K562 (cell line): ENCODE measurements around the gene GNAZ. TPM values are rescaled to one million over a fixed set of nuclear protein-coding genes. Genes with fewer than 3 reads are reported as not detected.

Source experiments
- ATF3 ChIP-seq, 2 experiments: fragments of 450-650 bp in 1 of 2; sonication (generic) in 1 of 2; formaldehyde crosslinking in 1 of 2; IDR thresholded peaks in 1 of 2; conservative IDR thresholded peaks in 1 of 2; 2 replicates each; pipeline versions ENCODE4 v1.6.1 to v1.8.1; 2016 to 2023; ENCODE audit warnings: mild to moderate bottlenecking in 2 of 2, moderate library complexity in 2 of 2, inconsistent platforms in 1 of 2, missing genetic modification reagents in 1 of 2
- CBFA2T3 ChIP-seq: fragments of 450-650 bp; IDR thresholded peaks from 2 replicates; pipeline ENCODE4 v1.6.1; 2017
- CTBP1 ChIP-seq: fragments of 450-650 bp; IDR thresholded peaks from 2 replicates; pipeline ENCODE4 v1.6.1; 2016; ENCODE audit warnings: borderline replicate concordance
- CTCF ChIP-seq, 3 experiments: IDR thresholded peaks in 2 of 3; conservative IDR thresholded peaks in 1 of 3; 2 replicates each; pipeline ENCODE4 v1.5.1; 2011 to 2012; ENCODE audit warnings: low read length in 3 of 3, mild to moderate bottlenecking in 3 of 3, control low read depth in 2 of 3, improper control_type of control experiment in 1 of 3, inconsistent platforms in 1 of 3, low read depth in 1 of 3, mixed read lengths in 1 of 3, moderate library complexity in 1 of 3; ENCODE audit not compliant: insufficient read depth in 2 of 3
- IFI16 ChIP-seq: fragments of 250-450 bp; sonication (Bioruptor Pico); IDR thresholded peaks from 2 replicates; pipeline ENCODE4 v2.1.2; 2022; ENCODE audit warnings: mild to moderate bottlenecking, inconsistent platforms
- ILK ChIP-seq: fragments of 450-650 bp; IDR thresholded peaks from 2 replicates; pipeline ENCODE4 v1.6.1; 2016; ENCODE audit warnings: missing genetic modification characterization, low read depth, mild to moderate bottlenecking, missing compliant biosample characterization, moderate library complexity, borderline replicate concordance
- LCOR ChIP-seq: sonication (generic); formaldehyde crosslinking; IDR thresholded peaks from 2 replicates; pipeline ENCODE4 v1.8.0; 2022; ENCODE audit warnings: mild to moderate bottlenecking, missing genetic modification reagents
- MEF2A ChIP-seq: IDR thresholded peaks from 2 replicates; pipeline ENCODE4 v1.6.1; 2011; ENCODE audit warnings: low read depth, mild to moderate bottlenecking, low read length, moderate library complexity; ENCODE audit not compliant: control insufficient read depth
- NKRF ChIP-seq: fragments of 450-650 bp; IDR thresholded peaks from 2 replicates; pipeline ENCODE4 v1.6.1; 2016; ENCODE audit warnings: borderline replicate concordance
- NR2F6 ChIP-seq: fragments of 450-650 bp; formaldehyde crosslinking; IDR thresholded peaks from 2 replicates; pipeline ENCODE4 v1.4.0; 2020; ENCODE audit warnings: mild to moderate bottlenecking
- PCBP2 ChIP-seq: fragments of 200-400 bp; formaldehyde crosslinking; IDR thresholded peaks from 2 replicates; pipeline ENCODE4 v1.6.1; 2018; ENCODE audit warnings: low read length, low read depth, mild to moderate bottlenecking, moderate library complexity; ENCODE audit not compliant: poor library complexity, severe bottlenecking
- RBM17 ChIP-seq: fragments of 200-400 bp; formaldehyde crosslinking; IDR thresholded peaks from 2 replicates; pipeline ENCODE4 v1.6.1; 2017; ENCODE audit warnings: low read depth, mild to moderate bottlenecking, low read length, borderline replicate concordance
- SMC3 ChIP-seq: conservative IDR thresholded peaks from 2 replicates; pipeline ENCODE4 v1.6.1; 2011; ENCODE audit warnings: low read depth, low read length, improper control_type of control experiment; ENCODE audit not compliant: insufficient read depth
- TAF1 ChIP-seq: IDR thresholded peaks from 2 replicates; pipeline ENCODE4 v1.6.1; 2011; ENCODE audit warnings: mild to moderate bottlenecking, low read length, moderate library complexity; ENCODE audit not compliant: insufficient read depth, control insufficient read depth, severe bottlenecking; ENCODE audit errors: extremely low read depth
- TAF15 ChIP-seq: fragments of 200-400 bp; formaldehyde crosslinking; IDR thresholded peaks from 2 replicates; pipeline ENCODE4 v1.6.1; 2017; ENCODE audit warnings: mild to moderate bottlenecking, low read depth, low read length, moderate library complexity
- TCF15 ChIP-seq: fragments of 250-450 bp; sonication (Bioruptor Pico); IDR thresholded peaks from 2 replicates; pipeline ENCODE4 v1.8.0; 2022; ENCODE audit warnings: moderate library complexity, mild to moderate bottlenecking, inconsistent platforms
- TOE1 ChIP-seq, 2 experiments: fragments of 450-650 bp in 1 of 2; sonication (generic) in 1 of 2; formaldehyde crosslinking in 1 of 2; IDR thresholded peaks; 2 replicates each; pipeline versions ENCODE4 v1.7.1 to v1.8.0; 2016 to 2022; ENCODE audit warnings: borderline replicate concordance in 2 of 2, mild to moderate bottlenecking in 2 of 2, antibody characterized with exemption in 1 of 2, inconsistent platforms in 1 of 2, low read depth in 1 of 2, missing genetic modification reagents in 1 of 2, moderate library complexity in 1 of 2
- YY1 ChIP-seq, 3 experiments: IDR thresholded peaks; 2 replicates each; pipeline ENCODE4 v1.6.1; 2011; ENCODE audit warnings: low read length in 2 of 3, mild to moderate bottlenecking in 2 of 3, moderate library complexity in 2 of 3, borderline replicate concordance in 1 of 3, control low read depth in 1 of 3, low read depth in 1 of 3; ENCODE audit not compliant: insufficient read depth in 3 of 3, insufficient replicate concordance in 2 of 3, control insufficient read depth in 1 of 3, insufficient read length in 1 of 3; ENCODE audit errors: extremely low read depth in 1 of 3
- ZNF277 ChIP-seq: fragments of 250-450 bp; sonication (Bioruptor Pico); IDR thresholded peaks from 2 replicates; pipeline ENCODE4 v1.8.0; 2022; ENCODE audit warnings: inconsistent platforms, mild to moderate bottlenecking, moderate library complexity, borderline replicate concordance
- polyA plus RNA-seq, 8 experiments: library from polyadenylated mRNA; depleted of rRNA in 4 of 8; stranded (reverse) in 5 of 8; unstranded in 3 of 8; fragments of >200 nt; fragmentation: Nextera tagmentation in 2 of 8; fragmentation: Illumina TruSeq in 1 of 8; extraction: Ambion mirVana in 2 of 8; extraction: Trizol in 1 of 8; gene quantifications; 2 replicates each; pipeline versions ENCODE4 v1.2.1 to v1.2.3, GENCODE V29; 2011 to 2014; ENCODE audit warnings: inconsistent platforms in 1 of 8, missing spikeins in 1 of 8
- total RNA-seq, 7 experiments: library from RNA; depleted of rRNA in 6 of 7; stranded (reverse); fragments of >200 nt in 6 of 7; fragmentation: Illumina TruSeq in 2 of 7; extraction: Trizol in 2 of 7; gene quantifications; 2 replicates each; pipeline versions ENCODE4 v1.2.1 to v1.2.3, GENCODE V29; 2011 to 2021; ENCODE audit warnings: low replicate concordance in 1 of 7

Gene GNAZ
- total and polyA plus RNA-seq, 9 of the 15 experiments (the other 6 are each of a cell fraction or from before 2014, with no cell fraction given), result 0.04 to 0.22 (median 0.13) TPM; not detected in 3

- TF ChIP-seq CBFA2T3, result peak; percentile 92
- peak in 2 of 3 experiments; percentile 54 to 73 for TF ChIP-seq YY1 (IDR thresholded peaks at IDR 0.05; ENCODE audit: borderline replicate concordance in 1 of 3, control insufficient read depth in 1 of 3, extremely low read depth in 1 of 3, insufficient read depth in 3 of 3, insufficient read length in 1 of 3, insufficient replicate concordance in 2 of 3, low read depth in 1 of 3, low read length in 2 of 3)
- no peak for TF ChIP-seq TOE1 (IDR thresholded peaks at IDR 0.05; ENCODE audit: borderline replicate concordance)
- no peak for TF ChIP-seq TOE1 (CRISPR knock-in tag; IDR thresholded peaks at IDR 0.05; ENCODE audit: borderline replicate concordance, low read depth)
- TF ChIP-seq NKRF, result no peak
- TF ChIP-seq ILK (tag), result no peak
- TF ChIP-seq MEF2A, result peak; percentile 84; the same call in 1 of the 2 replicates
- peak; percentile 18; the same call in 1 of the 2 replicates for TF ChIP-seq SMC3
- TF ChIP-seq CTCF (IDR thresholded peaks at IDR 0.05 in 2 of 3, conservative IDR thresholded peaks at IDR 0.05 in 1 of 3; ENCODE audit: insufficient read depth in 2 of 3, low read depth in 1 of 3, low read length in 3 of 3), result peak in 1 of 3 experiments; percentile 17; a peak in 2 of 6 replicates
- TF ChIP-seq PCBP2, result no peak
- no peak for TF ChIP-seq ZNF277 (CRISPR knock-in tag)
- no peak for TF ChIP-seq CTBP1
- TF ChIP-seq TCF15, result no peak
- no peak for TF ChIP-seq ATF3 (IDR thresholded peaks at IDR 0.05)
- TF ChIP-seq ATF3 (CRISPR knock-in tag; conservative IDR thresholded peaks at IDR 0.05), result peak; percentile 63
- no peak for TF ChIP-seq IFI16
- TF ChIP-seq RBM17, result no peak
- no peak for TF ChIP-seq TAF15
- no peak for TF ChIP-seq TAF1
- TF ChIP-seq NR2F6 (CRISPR knock-in tag), result no peak
- no peak for TF ChIP-seq LCOR (CRISPR knock-in tag)
Observed at GRCh38 chr22:23086787-23087186, 16.5 kb downstream of the GNAZ start (continued).
